OCI-LY7 (cell line): Measurements from ENCODE around the gene SGK1. TPM values are rescaled to one million over a fixed set of nuclear protein-coding genes. Genes with fewer than 3 reads are reported as not detected.

Experiments
- BruUV-seq: library from RNA; stranded (reverse); fragments of 400-500 nt; replicated peaks from 2 replicates; lab custom pipeline; 2021; lab: Mats Ljungman, UMichigan
- CTCF ChIA-PET: fragments of 300-600 bp; sonication (Branson Sonifier 250); formaldehyde crosslinking; loops from one replicate; lab custom pipeline; 2022; ENCODE audit warnings: antibody characterized with exemption; ENCODE audit not compliant: unreplicated experiment; lab: Charles Lee
- POLR2A ChIA-PET: fragments of 300-600 bp; sonication (Branson Sonifier 250); formaldehyde crosslinking; loops from one replicate; lab custom pipeline; 2022; ENCODE audit warnings: antibody characterized with exemption; lab: Charles Lee
- DNase-seq: peaks from one replicate; pipeline ENCODE4 v3.0.0-alpha.2; 2015; ENCODE audit warnings: low spot score
- H2AFZ ChIP-seq: fragments of 200-600 bp; sonication (generic), shearing (Covaris generic); 2 replicates; pipeline ENCODE4 v1.6.1; 2014; ENCODE audit warnings: mild to moderate bottlenecking, antibody characterized with exemption, low read length, moderate library complexity
- H3K27ac ChIP-seq: fragments of 200-600 bp; sonication (generic); 2 replicates; pipeline ENCODE4 v1.5.1; 2014; ENCODE audit warnings: mixed run types, low read depth, mild to moderate bottlenecking, moderate library complexity, low read length, inconsistent platforms; ENCODE audit not compliant: poor library complexity, severe bottlenecking
- H3K36me3 ChIP-seq: fragments of 200-600 bp; sonication (generic); 2 replicates; pipeline ENCODE4 v1.6.1; 2014; ENCODE audit warnings: mild to moderate bottlenecking, antibody characterized with exemption, low read length, moderate library complexity, mixed read lengths; ENCODE audit not compliant: insufficient read depth
- H3K4me1 ChIP-seq: fragments of 200-600 bp; sonication (generic); 2 replicates; pipeline ENCODE4 v1.5.1; 2014; ENCODE audit warnings: mild to moderate bottlenecking, low read length; ENCODE audit not compliant: insufficient read depth, poor library complexity, severe bottlenecking
- H3K4me2 ChIP-seq: fragments of 200-600 bp; sonication (generic); 2 replicates; pipeline ENCODE4 v1.6.1; 2014; ENCODE audit warnings: mild to moderate bottlenecking, low read length
- H3K4me3 ChIP-seq: fragments of 200-600 bp; sonication (generic); 2 replicates; pipeline ENCODE4 v1.5.1; 2014; ENCODE audit warnings: mild to moderate bottlenecking, low read depth, low read length; ENCODE audit not compliant: poor library complexity, severe bottlenecking
- H3K79me2 ChIP-seq: fragments of 200-600 bp; sonication (generic); 2 replicates; pipeline ENCODE4 v1.6.1; 2016; ENCODE audit warnings: low read depth, mild to moderate bottlenecking, low read length, moderate library complexity, mixed read lengths; ENCODE audit not compliant: insufficient read depth
- H3K9me2 ChIP-seq: fragments of 200-600 bp; sonication (generic); 2 replicates; pipeline ENCODE4 v1.6.1; 2016; ENCODE audit warnings: mild to moderate bottlenecking, low read length, mixed read lengths; ENCODE audit not compliant: insufficient read depth
- H3K9me3 ChIP-seq: fragments of 200-600 bp; sonication (generic); 2 replicates; pipeline ENCODE4 v1.6.1; 2014; ENCODE audit warnings: mild to moderate bottlenecking, mixed run types, low read length, mixed read lengths
- H4K20me1 ChIP-seq: fragments of 200-600 bp; sonication (generic); 2 replicates; pipeline ENCODE4 v1.6.1; 2014; ENCODE audit warnings: mild to moderate bottlenecking, antibody characterized with exemption, low read length, moderate library complexity, mixed read lengths; ENCODE audit not compliant: insufficient read depth
- CTCF ChIP-seq: fragments of 200-600 bp; sonication (generic); conservative IDR thresholded peaks from 2 replicates; pipeline ENCODE4 v1.5.1; 2014; ENCODE audit warnings: mild to moderate bottlenecking, antibody characterized with exemption, low read length, moderate library complexity, mixed read lengths
- EZH2phosphoT487 ChIP-seq: fragments of 200-600 bp; sonication (generic); IDR thresholded peaks from 2 replicates; pipeline ENCODE4 v1.6.1; 2018; ENCODE audit warnings: low read depth, borderline replicate concordance, mild to moderate bottlenecking, mixed run types, antibody characterized with exemption, low read length, moderate library complexity, mixed read lengths
- intact Hi-C: fragments of 100-400 bp; cut with micrococcal nuclease; formaldehyde crosslinking; loops from one replicate; pipeline ENCODE4 v1.10.0; 2022; ENCODE audit not compliant: unreplicated experiment
- total RNA-seq, 2 experiments: library from RNA; depleted of rRNA in 1 of 2; stranded (reverse); fragments of >200 nt in 1 of 2; shearing (Covaris generic) in 1 of 2; gene quantifications; 2 replicates each; pipeline ENCODE4 v1.2.3, GENCODE V29; 2014 to 2022

SGK1 gene
- total RNA-seq, 2 experiments from 2014 or later: 5.2 to 27.6 TPM

- TF ChIP-seq CTCF: no peak
- TF ChIP-seq EZH2phosphoT487: no peak
- Histone ChIP-seq H3K36me3 (no peaks in the 10 kb centered on the region), H2AFZ (no peak overlapping the region), H3K9me2 (no peaks in the 10 kb centered on the region), H3K4me2 (peak overlapping the region; percentile 55), H3K27ac (no peak overlapping the region), H3K9me3 (no peaks in the 10 kb centered on the region), H4K20me1 (no peaks in the 10 kb centered on the region), H3K4me3 (peak overlapping the region; percentile 48), H3K4me1 (no peaks in the 10 kb centered on the region), H3K79me2 (no peaks in the 10 kb centered on the region)
- ChIA-PET CTCF (no interaction called here), POLR2A (interaction anchor here (0.6 to 2.1 kb wide), 14 partner anchors 9 to 158 kb away, joined by 3 to 6 read pairs (median 3); no protein-coding TSS in a partner anchor)
- intact Hi-C loops: no loop called here
- BruUV-seq: no TSS peak
- DNase-seq: no peak
These were observed 493 bp upstream of the SGK1 start for GRCh38 chr6:134318236-134318973.

DNA sequence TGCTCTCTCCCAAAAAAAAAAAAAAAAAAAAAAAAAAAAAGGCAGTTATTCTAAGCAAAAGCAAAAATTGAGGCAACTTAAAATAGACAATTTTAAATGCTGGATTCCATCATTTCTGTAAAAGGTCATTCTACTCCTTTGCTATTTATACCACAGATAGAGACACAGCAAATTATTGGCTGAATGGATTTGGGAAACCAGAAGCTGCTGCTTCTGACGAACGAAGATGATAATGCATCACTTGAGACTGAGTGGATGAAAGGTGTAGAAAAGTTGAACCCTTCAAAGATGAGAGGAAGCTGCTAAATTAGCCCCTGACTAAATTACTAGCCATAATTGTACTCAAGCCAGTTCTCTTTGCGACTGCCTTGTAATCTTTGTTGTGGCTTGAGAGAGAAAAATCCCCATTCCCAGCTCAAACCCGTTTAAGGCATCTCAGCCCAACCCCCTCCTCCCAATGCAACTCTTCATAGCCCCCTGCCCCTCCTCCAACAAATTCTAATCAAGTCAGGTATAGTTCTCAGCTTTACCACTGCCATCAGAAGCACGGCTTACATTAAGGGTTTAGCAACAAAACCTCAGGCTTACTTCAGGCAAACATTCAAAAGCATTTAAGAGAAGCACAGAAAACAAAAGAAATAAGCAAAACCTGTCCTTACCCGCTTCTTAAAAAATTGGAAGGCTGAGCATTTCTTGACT, 1.0 kb downstream of the SGK1 start:
- Histone ChIP-seq H3K4me2 (peak overlapping the region; percentile 55), H3K4me1 (no peaks in the 10 kb centered on the region), H3K9me3 (no peaks in the 10 kb centered on the region), H3K4me3 (peak overlapping the region; percentile 48), H4K20me1 (no peaks in the 10 kb centered on the region), H2AFZ (peak overlapping the region; percentile 40; the same call in 1 of the 2 replicates), H3K36me3 (no peaks in the 10 kb centered on the region), H3K27ac (no peak overlapping the region), H3K9me2 (no peaks in the 10 kb centered on the region), H3K79me2 (no peaks in the 10 kb centered on the region)
- BruUV-seq: no TSS peak
- intact Hi-C loops: no loop called here
- POLR2A ChIA-PET: interaction anchor here (0.6 to 2.1 kb wide), 8 partner anchors 12 to 1362 kb away, joined by 3 to 13 read pairs (median 6); no protein-coding TSS in a partner anchor
- CTCF ChIA-PET: no interaction called here
- TF ChIP-seq EZH2phosphoT487: no peak
- no peak for TF ChIP-seq CTCF
- DNase-seq: no peak
